Measurements from ENCODE around the gene RNF169. TPM values are rescaled to one million over a fixed set of nuclear protein-coding genes. Genes with fewer than 3 reads are reported as not detected.

Gene RNF169
- total RNA-seq, 4 donors from 2014 or later: 15.2 to 27.3 (median 20.4) TPM

- ATAC-seq (ENCODE audit: low FRiP score): no peak
- DNase-seq (ENCODE audit: low spot score): no peak
Observed at GRCh38 chr11:74777877-74778276, 29.2 kb downstream of the RNF169 start.

GRCh38 chr11:74778581-74778980 lies 29.9 kb downstream of the RNF169 start:
- no peak for DNase-seq (ENCODE audit: low spot score)
- no peak for TF ChIP-seq CTCF (IDR thresholded peaks at IDR 0.05)
- ATAC-seq (ENCODE audit: low FRiP score): no peak

More at GRCh38 chr11:74777877-74778276, 29.2 kb downstream of the RNF169 start:
- no peak for TF ChIP-seq CTCF (IDR thresholded peaks at IDR 0.05)

DNA sequence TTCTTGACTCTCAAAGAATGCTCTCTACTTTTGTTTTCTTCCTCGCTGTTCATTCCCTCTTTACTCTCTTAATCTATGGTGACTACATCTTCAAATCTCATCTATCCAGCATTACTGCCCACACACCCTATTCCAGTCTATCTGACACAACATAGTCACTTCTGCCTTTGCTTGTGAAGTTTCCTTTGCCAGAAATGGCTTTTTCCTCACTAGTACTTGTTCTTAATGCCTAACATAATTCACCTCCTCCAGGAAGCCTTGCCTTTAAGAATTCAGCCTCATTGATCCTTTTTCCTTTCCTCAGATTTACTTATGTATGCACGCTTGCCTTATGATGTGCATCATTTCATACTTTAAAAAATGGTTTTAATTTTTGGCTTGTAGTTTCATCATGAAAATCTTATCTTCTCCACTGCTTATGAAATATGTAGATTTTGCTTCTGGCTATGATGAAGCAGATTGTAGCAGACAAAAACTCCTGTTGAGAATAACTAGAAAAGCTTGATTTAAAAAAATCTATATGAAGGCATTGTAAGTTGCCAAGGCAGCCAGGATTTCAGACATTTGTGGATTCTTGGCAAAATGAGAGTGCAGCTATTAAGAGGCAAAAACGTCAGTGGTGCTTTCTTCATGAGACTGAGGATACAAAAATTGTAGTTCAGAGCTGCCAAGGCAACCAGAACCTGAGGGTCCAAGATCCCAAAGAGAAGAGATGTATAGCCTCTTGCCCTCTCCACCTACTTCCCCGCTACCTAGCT lies 31.8 kb downstream of the RNF169 start:
- ATAC-seq (ENCODE audit: low FRiP score) (no peak), DNase-seq (ENCODE audit: low spot score) (no peak)
- no peak for TF ChIP-seq CTCF (IDR thresholded peaks at IDR 0.05)

GRCh38 chr11:74783241-74783871 lies 34.7 kb downstream of the RNF169 start:
- ATAC-seq (ENCODE audit: low FRiP score) (peak; percentile 62), DNase-seq (ENCODE audit: low spot score) (no peak)
- no peak for TF ChIP-seq CTCF (IDR thresholded peaks at IDR 0.05)

DNA sequence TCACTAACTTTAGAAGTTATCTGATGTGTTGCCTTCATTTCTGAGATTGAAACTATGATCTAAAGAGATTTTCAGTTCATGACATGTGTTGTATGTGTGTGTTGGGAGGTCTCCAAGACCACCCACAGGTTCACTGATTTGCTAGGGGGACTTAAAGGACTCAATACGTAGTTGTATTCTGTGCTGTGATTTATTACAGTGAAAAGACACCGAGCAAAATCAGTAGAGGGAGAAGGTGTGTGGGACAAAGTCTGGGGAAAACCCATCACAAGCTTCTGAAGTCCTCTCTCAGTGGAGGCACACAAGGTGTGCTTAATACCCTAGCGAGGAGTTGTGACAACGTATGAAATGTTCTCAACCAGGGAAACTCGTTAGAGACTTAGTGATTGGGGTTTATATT lies 35.6 kb downstream of the RNF169 start:
- ATAC-seq (ENCODE audit: low FRiP score) (no peak), DNase-seq (ENCODE audit: low spot score) (no peak)
- TF ChIP-seq CTCF (IDR thresholded peaks at IDR 0.05): no peak

GRCh38 chr11:74784726-74785125 lies 36.1 kb downstream of the RNF169 start:
- no peak for TF ChIP-seq CTCF (IDR thresholded peaks at IDR 0.05)
- DNase-seq (ENCODE audit: low spot score) (no peak), ATAC-seq (ENCODE audit: low FRiP score) (no peak)

DNA sequence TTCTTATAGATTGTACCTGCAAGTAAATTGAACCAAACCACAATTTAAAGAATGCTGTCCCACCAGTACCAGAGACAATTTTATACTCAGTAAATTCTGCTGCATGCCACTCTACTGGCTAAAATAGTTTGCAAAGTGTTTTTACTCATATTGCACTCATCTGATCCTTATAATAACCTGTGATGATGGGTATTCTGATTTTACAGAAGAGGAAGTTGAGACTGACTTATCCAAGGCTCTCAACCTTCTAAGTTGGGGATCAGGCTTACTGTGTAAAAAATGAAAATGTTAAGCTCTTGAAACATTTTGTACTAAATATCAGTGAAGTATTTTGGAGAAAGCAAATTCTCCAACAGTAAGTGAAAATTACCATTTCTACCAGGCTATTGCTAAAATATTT lies 37.9 kb downstream of the RNF169 start:
- ATAC-seq (ENCODE audit: low FRiP score) (no peak), DNase-seq (ENCODE audit: low spot score) (no peak)
- TF ChIP-seq CTCF (IDR thresholded peaks at IDR 0.05): no peak
